ENCODE measurements around the gene DMRTB1. TPM values are rescaled to one million over a fixed set of nuclear protein-coding genes. Genes with fewer than 3 reads are reported as not detected.
"Not testable (repeated sequence)": the region's sequence is repeated elsewhere in the genome, so short reads cannot be mapped to it uniquely, and the experiment has no call there.

The DMRTB1 gene
- total RNA-seq (2014; rRNA removed; shearing (Covaris generic)) = not detected in 2 replicates

GRCh38 chr1:53459321-53460175 is at the start of gene DMRTB1:
DMRTB1 (plus strand) TSS chr1:53459399; CDS start chr1:53459454, 55 bp downstream.
- DNase-seq (ENCODE audit: low spot score) = no peak

GRCh38 chr1:53409695-53410094 is 49.5 kb upstream of the DMRTB1 start:
- no peak for DNase-seq (ENCODE audit: low spot score)

DNA sequence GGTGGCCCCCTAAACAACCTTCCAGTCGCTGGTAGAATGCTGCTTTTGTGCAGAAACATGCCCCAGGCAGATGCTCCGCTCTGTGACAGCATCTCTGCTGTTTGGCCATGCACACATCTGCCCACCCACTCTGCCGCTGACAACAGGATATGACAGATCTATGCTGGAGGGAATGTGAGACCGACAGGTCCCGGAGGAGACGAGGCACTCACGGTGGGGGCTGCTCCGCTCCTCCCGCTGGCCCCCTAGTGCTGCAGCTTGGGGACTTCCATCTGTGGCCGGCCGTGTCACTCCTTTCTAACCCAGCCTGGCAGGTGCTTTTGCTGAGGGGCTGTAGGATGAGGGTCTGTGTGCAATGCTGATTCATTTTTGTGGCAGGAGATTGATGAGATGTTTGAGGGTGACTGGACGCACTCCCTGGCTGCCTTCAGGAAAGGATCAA is 49.1 kb upstream of the DMRTB1 start:
- peak; percentile 23 for DNase-seq (ENCODE audit: low spot score)

- DNase-seq (ENCODE audit: low spot score) = no peak
Measured at GRCh38 chr1:53410701-53411100, 48.5 kb upstream of the DMRTB1 start.

DNA sequence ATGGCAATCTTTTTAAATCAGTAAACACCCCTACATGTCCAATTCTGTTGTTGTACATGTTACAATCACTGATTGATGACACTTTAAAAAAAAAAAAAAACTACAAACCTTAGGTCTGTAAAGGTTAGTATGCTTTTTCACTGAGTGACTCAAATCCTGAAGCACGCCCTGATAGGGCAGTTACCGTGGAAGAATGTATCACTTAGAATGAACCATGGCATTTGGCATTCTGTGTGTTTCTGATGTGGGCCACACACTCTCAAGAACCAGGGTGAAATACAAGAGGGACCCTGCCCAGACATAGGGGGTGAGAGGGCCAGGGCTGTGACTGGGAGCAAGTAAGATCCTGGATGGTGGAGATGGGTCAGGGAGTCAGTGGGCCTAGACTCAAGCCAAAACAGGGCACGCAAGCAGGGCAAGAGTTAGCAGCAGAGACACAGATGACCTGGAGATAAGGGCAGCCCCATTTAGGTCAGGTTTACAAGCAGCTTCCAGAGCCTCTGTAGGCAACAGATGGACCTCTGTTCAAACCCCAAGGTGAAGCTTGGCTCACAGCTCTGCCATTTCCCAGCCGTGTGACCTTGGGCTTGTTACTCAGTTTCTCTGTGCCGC is 47.6 kb upstream of the DMRTB1 start:
- DNase-seq (ENCODE audit: low spot score) = no peak

DNA sequence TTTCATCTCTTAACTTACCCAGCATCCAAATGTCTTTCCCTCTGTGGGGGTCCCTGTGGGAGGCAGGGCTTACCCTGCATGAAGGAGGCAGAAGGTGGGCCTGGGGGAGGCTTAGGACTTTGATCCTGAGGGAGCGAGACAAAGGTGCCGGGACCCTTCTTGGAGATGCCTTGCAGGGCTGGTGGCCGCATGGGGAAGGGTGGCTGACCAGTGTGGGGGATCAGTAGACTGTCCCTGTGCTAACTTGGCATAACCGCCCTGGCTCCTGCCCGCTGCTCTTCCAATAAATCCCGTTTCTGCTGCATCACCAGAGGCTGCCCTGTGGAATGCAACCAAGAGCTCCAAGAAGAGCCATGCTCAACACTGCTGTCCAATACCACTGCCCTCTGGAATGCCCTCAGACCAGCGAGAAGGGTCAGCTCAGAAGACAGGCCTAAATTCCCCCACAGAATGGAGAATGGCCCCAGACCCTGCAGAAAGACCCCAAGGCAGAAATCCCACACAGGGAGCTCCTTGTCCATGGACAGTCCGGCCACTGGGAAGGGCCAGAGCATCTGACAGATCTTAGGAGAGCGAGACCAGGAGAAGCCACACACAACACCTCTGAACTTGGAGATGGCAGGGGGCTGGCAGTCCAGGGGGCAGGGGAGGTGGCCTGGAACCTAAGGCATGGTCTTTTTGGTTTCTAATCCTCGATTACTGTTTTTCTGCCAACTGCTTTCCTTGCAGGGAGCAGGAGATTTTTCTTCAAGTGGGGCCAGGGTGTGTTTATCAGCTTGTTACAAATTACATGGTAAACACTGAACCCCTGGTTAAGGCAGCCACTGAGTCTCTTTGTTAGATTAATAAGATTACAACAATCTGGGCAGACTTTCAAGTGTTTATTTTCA is 46.7 kb upstream of the DMRTB1 start:
- DNase-seq (ENCODE audit: low spot score) = no peak

GRCh38 chr1:53413175-53414001 is 45.8 kb upstream of the DMRTB1 start:
- DNase-seq (ENCODE audit: low spot score) = peak; percentile 90

DNA sequence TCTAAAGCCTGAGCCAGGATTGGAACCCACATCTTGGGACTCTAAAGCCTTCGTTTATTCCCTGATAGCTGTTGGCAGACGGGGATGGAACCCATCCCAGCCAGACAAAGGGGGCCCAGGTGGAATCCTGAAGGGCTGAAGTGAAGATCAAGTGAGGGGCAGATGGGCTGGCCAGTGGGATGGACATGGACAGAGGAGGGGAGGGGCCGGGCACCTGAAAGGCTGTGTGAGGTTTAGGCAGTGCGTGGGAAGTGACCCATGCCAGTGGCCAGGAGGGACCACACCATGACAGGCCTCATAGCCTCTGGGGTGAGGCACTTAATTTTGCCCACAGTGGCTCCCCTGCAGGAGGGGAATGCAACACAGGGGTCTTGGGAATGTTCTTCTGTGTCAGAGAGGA is 44.6 kb upstream of the DMRTB1 start:
- DNase-seq (ENCODE audit: low spot score) = no peak

DNA sequence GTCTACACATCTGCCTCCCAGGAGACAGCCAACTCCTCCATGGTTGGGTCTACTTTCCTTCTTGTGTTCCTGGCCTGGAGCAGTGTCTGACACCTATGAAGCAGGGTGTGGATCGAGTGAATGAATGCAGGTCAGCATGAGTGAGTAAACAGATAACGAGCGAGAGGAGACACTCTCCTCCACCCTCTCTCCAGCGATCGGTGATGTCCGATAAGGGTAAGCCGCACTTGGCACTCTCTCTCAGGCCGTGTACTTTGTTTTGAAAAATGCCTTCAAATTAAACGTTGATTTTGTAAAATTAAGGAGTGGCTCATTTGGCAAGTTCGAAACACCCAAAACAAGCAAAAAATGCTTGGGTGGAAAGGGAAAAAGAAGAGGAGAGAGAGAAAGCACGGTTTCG is 43.8 kb upstream of the DMRTB1 start:
- DNase-seq (ENCODE audit: low spot score) = no peak

GRCh38 chr1:53416269-53416813 is 42.9 kb upstream of the DMRTB1 start:
- no peak for DNase-seq (ENCODE audit: low spot score)

- DNase-seq (ENCODE audit: low spot score) = no peak
Measured at GRCh38 chr1:53417074-53417511, 42.1 kb upstream of the DMRTB1 start.

GRCh38 chr1:53419034-53419433 is 40.2 kb upstream of the DMRTB1 start:
- DNase-seq (ENCODE audit: low spot score) = no peak

- no peak for DNase-seq (ENCODE audit: low spot score)
Measured at GRCh38 chr1:53420341-53420740, 38.9 kb upstream of the DMRTB1 start.

DNA sequence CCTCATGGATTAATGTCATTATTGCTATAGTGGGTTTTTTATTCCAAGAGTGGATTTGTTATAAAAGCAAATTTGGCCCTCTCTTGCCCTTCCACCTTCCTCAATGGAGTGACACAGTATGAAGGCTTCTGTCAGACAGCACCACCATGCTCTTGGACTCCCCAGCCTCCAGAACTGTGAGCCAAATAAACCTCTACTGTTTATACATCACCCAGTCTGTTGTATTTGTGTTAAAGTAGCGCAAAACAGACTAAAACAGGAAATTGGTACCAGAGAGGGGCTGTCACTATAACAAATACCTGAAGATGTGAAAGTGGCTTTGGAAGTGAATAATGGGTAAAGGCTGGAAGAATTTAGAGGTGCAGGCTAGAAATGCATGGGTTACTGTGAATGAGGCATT is 38.0 kb upstream of the DMRTB1 start:
- DNase-seq (ENCODE audit: low spot score) = no peak

- no peak for DNase-seq (ENCODE audit: low spot score)
Measured at GRCh38 chr1:53430261-53430660, 28.9 kb upstream of the DMRTB1 start.

- no peak for DNase-seq (ENCODE audit: low spot score)
Measured at GRCh38 chr1:53430779-53431178, 28.4 kb upstream of the DMRTB1 start.

DNA sequence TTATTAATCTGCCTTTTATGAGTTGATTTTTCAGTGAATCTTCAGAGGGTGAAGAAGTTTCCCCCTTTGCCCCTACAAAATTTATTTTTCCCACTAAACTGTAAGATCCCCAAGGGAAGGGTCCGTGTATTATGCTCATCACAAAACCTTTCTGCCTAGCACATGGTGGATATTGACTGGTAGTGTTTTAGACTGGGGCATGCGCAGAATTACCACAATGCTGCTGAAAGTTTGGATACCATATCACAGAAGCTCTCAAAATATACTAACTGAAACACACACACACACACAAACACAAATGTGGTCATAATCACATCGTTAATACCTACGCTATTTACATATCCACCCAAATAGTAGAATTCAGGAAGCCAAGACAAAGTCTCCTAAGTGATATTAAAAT is 28.0 kb upstream of the DMRTB1 start:
- DNase-seq (ENCODE audit: low spot score) = no peak

DNA sequence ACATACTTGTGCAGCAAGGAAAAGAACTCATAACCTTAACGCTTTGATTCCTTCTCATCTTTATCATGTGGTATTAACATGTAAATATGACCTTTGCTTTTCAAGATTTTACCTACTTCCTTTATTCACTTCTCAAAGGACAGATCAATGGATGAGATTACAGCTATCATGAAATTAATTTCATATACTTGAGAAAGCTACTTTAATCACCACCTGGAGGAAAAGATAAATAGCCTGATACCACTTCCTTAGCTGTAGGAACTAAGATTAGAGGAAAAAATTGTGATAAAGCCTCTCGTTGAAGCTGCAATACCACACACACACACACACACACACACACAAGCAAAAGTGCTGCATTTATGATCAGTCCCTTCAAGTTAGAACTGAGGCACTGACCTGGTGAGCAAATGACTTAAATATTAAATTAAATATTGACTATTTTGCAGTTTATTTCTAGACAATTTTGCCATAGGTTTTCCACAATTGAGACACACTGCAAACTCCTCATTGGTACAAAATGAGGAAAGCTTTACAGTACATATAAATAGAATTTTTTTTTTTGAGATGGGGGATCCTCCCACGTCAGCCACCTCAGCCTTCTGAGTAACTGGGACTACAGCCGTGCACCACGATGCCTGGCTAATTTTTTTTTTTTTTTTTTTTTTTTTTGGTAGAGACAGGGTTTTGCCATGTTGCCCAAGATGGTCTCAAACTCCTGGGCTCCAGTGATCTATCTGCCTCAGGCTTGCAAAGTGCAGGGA is 27.2 kb upstream of the DMRTB1 start:
- no peak for DNase-seq (ENCODE audit: low spot score)

GRCh38 chr1:53432611-53433010 is 26.6 kb upstream of the DMRTB1 start:
- DNase-seq (ENCODE audit: low spot score) = no peak

DNA sequence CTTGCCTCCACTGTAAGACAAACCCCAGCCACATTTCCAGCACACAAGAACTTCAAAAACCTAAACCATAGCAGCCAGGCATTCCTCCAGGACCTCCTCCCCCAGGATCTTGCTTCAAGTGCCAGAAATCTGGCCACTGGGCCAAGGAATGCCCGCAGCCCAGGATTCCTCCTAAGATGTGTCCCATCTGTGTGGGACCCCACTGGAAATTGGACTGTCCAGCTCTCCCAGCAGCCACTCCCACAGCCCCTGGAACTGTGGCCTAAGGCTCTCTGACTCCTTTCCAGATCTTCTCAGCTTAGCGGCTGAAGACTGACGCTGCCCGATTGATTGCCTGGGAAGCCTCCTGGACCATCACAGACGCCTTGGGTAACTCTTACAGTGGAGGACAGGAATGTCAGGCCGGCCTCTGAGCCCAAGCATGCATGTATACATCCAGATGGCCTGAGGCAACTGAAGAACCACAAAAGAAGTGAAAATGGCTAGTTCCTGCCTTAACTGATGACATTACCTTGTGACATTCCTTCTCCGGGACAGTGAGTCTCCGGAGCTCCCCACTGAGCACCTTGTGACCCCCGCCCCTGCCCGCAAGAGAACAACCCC is 24.7 kb upstream of the DMRTB1 start:
- DNase-seq (ENCODE audit: low spot score) = not testable (repeated sequence)

Measured in A172 (cell line).